Heart left ventricle (tissue), 13 donors: Measurements from ENCODE around the gene SMARCD3.

Experiments used
- POLR2A ChIP-seq, 2 donors: fragments of 450-650 bp; IDR thresholded peaks; one replicate each; pipeline ENCODE4 v1.6.1; 2017; ENCODE audit warnings: antibody characterized with exemption in 2 of 2, mild to moderate bottlenecking in 2 of 2, moderate library complexity in 2 of 2
- TF ChIP-seq, protein P1 (sequence below), 12 donors: fragments of 200-600 bp; sonication (generic) in 4 of 12; IDR thresholded peaks; one replicate each; pipeline versions ENCODE4 v1.5.0 to v1.8.0; 2018 to 2022; ENCODE audit warnings: antibody characterized with exemption in 12 of 12, mild to moderate bottlenecking in 5 of 12
- donor health status: ischemic (EF 13 %, LVEDD 7.1; RV severe dilation, severe dysfunction).
- donor health status: DM: no; HTN: yes; CAD: no.
- donor health status: DM: no; HTN: no; CAD: no.
- donor health status: ischemic (EF 25% LVEDD 6.9; RV normal size, moderate dysfunction).
- donor health status: ischemic (EF 25% LVEDD 5.7; RV mildly dilated, moderate dysfunction).
- donor health status: ischemic (EF 35%, LVEDD 5.7; RV mildly dilated, moderate dysfunction).
- donor health status: nonischemic (EF 11% LVEDD 7.7; RV severe dilation, severe dysfunction).
- donor health status: DM: yes; HTN: yes; CAD: no.
- donor health status: PGD.
- donor health status: ischemic (EF 29% LVEDD 5.4; RV normal size, mild dysfunction).
- donor health status: nonischemic (EF 23%, LVEDD 6.1; RV moderate dilation, normal function).

DNA sequence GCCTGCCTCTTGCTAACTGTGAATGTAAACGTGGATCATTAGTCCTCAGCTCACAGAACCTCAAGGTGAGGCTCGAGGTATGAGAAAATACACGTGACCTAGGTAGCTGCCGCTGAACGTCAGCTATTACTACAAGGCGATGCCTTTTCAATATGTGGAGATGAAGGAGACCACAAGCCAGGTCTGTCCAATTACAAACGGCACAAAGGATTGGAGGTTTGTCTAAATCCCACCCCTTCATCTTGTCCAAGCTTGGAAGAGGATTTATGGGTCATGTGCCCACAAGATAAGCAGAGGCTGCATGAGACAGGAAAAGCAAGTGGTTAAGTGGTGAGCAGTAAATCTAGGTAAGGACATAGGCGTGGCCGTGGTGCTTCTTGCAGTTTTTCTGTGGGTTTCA is 41.6 kb downstream of the SMARCD3 start:
- TF ChIP-seq, protein P1, sequence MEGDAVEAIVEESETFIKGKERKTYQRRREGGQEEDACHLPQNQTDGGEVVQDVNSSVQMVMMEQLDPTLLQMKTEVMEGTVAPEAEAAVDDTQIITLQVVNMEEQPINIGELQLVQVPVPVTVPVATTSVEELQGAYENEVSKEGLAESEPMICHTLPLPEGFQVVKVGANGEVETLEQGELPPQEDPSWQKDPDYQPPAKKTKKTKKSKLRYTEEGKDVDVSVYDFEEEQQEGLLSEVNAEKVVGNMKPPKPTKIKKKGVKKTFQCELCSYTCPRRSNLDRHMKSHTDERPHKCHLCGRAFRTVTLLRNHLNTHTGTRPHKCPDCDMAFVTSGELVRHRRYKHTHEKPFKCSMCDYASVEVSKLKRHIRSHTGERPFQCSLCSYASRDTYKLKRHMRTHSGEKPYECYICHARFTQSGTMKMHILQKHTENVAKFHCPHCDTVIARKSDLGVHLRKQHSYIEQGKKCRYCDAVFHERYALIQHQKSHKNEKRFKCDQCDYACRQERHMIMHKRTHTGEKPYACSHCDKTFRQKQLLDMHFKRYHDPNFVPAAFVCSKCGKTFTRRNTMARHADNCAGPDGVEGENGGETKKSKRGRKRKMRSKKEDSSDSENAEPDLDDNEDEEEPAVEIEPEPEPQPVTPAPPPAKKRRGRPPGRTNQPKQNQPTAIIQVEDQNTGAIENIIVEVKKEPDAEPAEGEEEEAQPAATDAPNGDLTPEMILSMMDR (IDR thresholded peaks at IDR 0.05), result no peak
- TF ChIP-seq POLR2A (IDR thresholded peaks at IDR 0.05), result no peak
